Stimulated activated CD4-positive, alpha-beta T cell treated with anti-CD3 and anti-CD28 coated beads, Interleukin-2, amount 100 ng/mL, for 24 hours (primary cell): ENCODE measurements around the gene FAM3B.

Experiments used
- DNase-seq, 2 donors: peaks; one replicate each; pipeline ENCODE4 v3.0.0-alpha.2; 2020

The FAM3B gene

GRCh38 chr21:41369920-41370839 lies 53.6 kb downstream of the FAM3B start:
- DNase-seq: peak in 1 of 2 donors; percentile 61

- no peak for DNase-seq
Measured at GRCh38 chr21:41370840-41371684, 54.5 kb downstream of the FAM3B start.

GRCh38 chr21:41371685-41372030 lies 55.1 kb downstream of the FAM3B start:
- no peak for DNase-seq

GRCh38 chr21:41373253-41373652 lies 56.7 kb downstream of the FAM3B start:
- DNase-seq: no peak

- DNase-seq: no peak
Measured at GRCh38 chr21:41373763-41374162, 57.2 kb downstream of the FAM3B start.

- DNase-seq: no peak
Measured at GRCh38 chr21:41374177-41374712, 57.6 kb downstream of the FAM3B start.

- no peak for DNase-seq
Measured at GRCh38 chr21:41374867-41375533, 58.4 kb downstream of the FAM3B start.

GRCh38 chr21:41375875-41376274 lies 59.3 kb downstream of the FAM3B start:
- no peak for DNase-seq

- DNase-seq: no peak
Measured at GRCh38 chr21:41377715-41378114, 61.1 kb downstream of the FAM3B start.

GRCh38 chr21:41378849-41379248 lies 62.2 kb downstream of the FAM3B start:
- no peak for DNase-seq

GRCh38 chr21:41379901-41380300 lies 63.3 kb downstream of the FAM3B start:
- DNase-seq: no peak

- DNase-seq: no peak
Measured at GRCh38 chr21:41381731-41382130, 65.1 kb downstream of the FAM3B start.

- no peak for DNase-seq
Measured at GRCh38 chr21:41387042-41387819, 70.6 kb downstream of the FAM3B start.

GRCh38 chr21:41387824-41388223 lies 71.2 kb downstream of the FAM3B start:
- DNase-seq: no peak

- no peak for DNase-seq
Measured at GRCh38 chr21:41388259-41388658, 71.7 kb downstream of the FAM3B start.

GRCh38 chr21:41390043-41390639 lies 73.5 kb downstream of the FAM3B start:
- no peak for DNase-seq

GRCh38 chr21:41393876-41394465 lies 77.4 kb downstream of the FAM3B start:
- no peak for DNase-seq

- DNase-seq: no peak
Measured at GRCh38 chr21:41396558-41397075, 80.0 kb downstream of the FAM3B start.

- no peak for DNase-seq
Measured at GRCh38 chr21:41397471-41397891, 80.9 kb downstream of the FAM3B start.

- no peak for DNase-seq
Measured at GRCh38 chr21:41398251-41398650, 81.7 kb downstream of the FAM3B start.

- DNase-seq: no peak
Measured at GRCh38 chr21:41398831-41399230, 82.2 kb downstream of the FAM3B start.
